Measurements from ENCODE around the gene UBXN10.

DNA sequence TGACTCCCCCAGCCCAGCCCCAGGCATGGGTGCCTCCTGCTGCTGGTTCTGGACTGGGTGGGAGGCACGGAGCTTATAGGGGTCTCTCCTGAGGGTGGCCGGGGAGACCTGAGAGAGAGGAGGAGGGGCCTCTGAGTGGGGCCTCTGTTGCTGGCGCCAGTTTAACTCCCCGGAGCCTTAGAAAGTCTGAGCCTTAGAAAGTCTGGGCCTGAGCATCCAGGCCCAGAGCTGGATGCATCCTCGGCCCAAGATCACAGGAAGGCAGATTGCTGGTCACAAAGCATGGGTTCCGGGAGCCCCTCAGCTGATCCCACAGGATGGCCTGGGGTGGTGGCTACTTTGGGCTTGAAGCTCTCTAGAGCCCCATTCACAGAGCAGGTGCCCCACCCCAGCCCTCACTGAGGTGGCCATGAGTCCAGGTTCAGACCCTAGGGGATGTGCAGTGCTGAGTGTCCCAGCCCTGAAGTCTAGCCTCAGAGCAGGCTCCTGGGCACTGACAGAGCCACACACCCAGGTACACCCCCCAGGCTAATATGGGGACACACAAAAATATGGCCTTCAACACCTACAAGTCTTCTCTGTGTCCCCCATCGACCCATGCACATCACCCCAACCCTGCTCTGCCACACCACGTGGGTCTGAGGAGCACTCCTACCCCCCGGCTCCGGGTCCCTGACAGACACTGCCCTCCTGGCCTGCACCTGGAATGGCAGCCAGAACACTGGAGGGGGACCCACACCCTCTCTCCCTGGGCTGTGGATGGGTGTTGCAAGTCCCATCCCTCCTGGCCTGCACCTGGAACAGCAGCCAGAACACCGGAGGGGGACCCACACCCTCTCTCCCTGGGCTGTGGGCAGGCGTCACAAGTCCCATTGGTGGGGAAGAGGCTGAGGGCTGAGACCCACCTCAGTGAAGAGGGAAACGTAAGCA is 37.1 kb upstream of the UBXN10 start:
- TF ChIP-seq POLR2AphosphoS5 (IDR thresholded peaks at IDR 0.05; ENCODE audit: low read depth, low read length) = no peak
- TF ChIP-seq TAF1 (IDR thresholded peaks at IDR 0.05; ENCODE audit: low read depth, low read length) = no peak
- TF ChIP-seq PAX5 (IDR thresholded peaks at IDR 0.05; ENCODE audit: insufficient read depth, low read length, severe bottlenecking) = no peak
- TF ChIP-seq POLR2A (IDR thresholded peaks at IDR 0.05; ENCODE audit: low read depth, low read length) = no peak
- TF ChIP-seq POU2F2 (IDR thresholded peaks at IDR 0.05; ENCODE audit: low read depth, low read length) = no peak
- TF ChIP-seq SPI1 (IDR thresholded peaks at IDR 0.05; ENCODE audit: low read depth, low read length) = no peak

Data from GM12891 (cell line).